Measurements from ENCODE around the gene ARAP2.

GRCh38 chr4:36142504-36142903 lies 101.8 kb downstream of the ARAP2 start:
- TF ChIP-seq CTCF (IDR thresholded peaks at IDR 0.05; ENCODE audit: low read depth, low read length, poor library complexity, severe bottlenecking) (no peak), EZH2phosphoT487 (IDR thresholded peaks at IDR 0.05; ENCODE audit: borderline replicate concordance, low read length) (no peak)
